ENCODE results near the gene SLC30A9. TPM values are rescaled to one million over a fixed set of nuclear protein-coding genes. Genes with fewer than 3 reads are reported as not detected.

SLC30A9 gene
- 17.5 to 37.7 TPM (median 26.6 TPM) in 5 replicates for total RNA-seq (2022; extraction: Qiagen RNA extraction; ENCODE audit: low read depth)

DNA sequence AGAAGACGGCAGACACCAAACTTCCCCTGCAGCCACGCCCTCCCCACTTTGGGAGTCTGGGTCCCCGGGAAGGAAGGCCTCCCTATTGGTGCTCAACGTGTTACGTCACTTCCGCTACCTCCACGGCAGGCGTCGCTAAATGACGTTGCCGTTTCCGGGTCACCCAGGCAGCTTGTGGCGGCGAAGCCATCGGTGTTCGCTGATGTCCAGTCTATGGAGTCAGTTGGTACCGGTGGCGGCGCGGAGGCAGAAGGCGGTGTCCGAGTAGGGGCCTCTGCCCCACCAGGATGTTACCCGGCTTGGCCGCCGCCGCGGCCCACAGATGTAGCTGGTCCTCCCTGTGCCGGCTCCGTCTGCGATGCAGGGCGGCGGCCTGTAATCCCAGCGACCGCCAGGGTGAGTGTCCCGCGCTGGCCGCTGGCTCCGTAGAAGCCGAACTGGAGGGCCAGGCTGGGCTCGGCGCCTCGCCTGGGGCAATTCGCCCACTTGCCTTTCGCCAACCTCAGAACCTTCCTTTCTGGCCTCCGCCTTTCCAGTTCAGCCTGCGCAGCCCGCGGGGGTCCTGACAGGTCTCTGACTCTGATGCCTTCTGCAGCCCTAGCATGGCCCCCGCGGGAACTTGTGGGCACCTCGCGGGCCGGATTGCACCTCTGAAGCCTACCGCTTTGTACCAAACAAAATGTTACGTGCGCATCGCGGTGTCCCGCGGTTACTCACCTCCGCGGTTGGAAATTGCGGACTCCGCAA lies at the start of gene SLC30A9:
TSS of gene SLC30A9 (plus strand) at position 166 of the 747 bp plus-strand sequence. CDS start at position 288, 122 bp downstream.

DNA sequence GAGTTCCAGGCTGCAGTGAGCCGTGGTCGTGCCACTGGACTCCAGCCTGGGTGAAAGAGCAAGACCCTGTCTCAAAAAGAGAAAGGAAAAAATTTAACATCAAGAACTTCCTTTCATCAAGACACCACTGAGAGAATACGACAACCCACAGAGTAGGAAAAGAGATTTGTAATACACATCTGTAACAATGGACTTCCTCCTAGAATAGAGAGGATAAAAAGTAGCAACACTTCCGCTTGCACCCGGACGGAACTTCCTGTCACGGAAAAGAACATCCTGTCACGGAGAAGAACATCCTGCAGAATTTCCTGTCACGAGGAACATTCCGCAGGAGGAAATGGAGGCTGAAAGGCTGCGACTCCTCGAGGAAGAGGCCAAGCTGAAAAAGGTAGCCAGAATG lies 8.9 kb upstream of the SLC30A9 start, which contains the start of gene DCAF4L1:
TSS of gene DCAF4L1 (plus strand) at position 301 of the 400 bp plus-strand sequence. CDS start at position 338, 37 bp downstream.

Other genes with a start within 250 kb of the SLC30A9 start
- not detected in 5 replicates for gene PHOX2B, start 241.8 kb upstream of the SLC30A9 start, total RNA-seq (2022; extraction: Qiagen RNA extraction; ENCODE audit: low read depth)
- gene TMEM33, start 55.1 kb upstream of the SLC30A9 start, total RNA-seq (2022; extraction: Qiagen RNA extraction; ENCODE audit: low read depth), result 29.3 to 49.2 TPM (median 48.1 TPM) in 5 replicates
- 0.05 to 0.13 TPM (median 0.11 TPM) in 5 replicates for gene DCAF4L1, start 8.8 kb upstream of the SLC30A9 start, total RNA-seq (2022; extraction: Qiagen RNA extraction; ENCODE audit: low read depth)
- not detected in 5 replicates for gene BEND4, start 162.1 kb downstream of the SLC30A9 start, total RNA-seq (2022; extraction: Qiagen RNA extraction; ENCODE audit: low read depth)